ENCODE measurements around the gene DRAP1.
"Not testable (repeated sequence)": the region's sequence is repeated elsewhere in the genome, so short reads cannot be mapped to it uniquely, and the experiment has no call there.

DRAP1 gene

GRCh38 chr11:65891219-65892136, 27.7 kb upstream of the DRAP1 start:
- peak overlapping the region; percentile 95 for H3K27ac ChIP-seq (ENCODE audit: low read depth, low read length)
- peak overlapping the region; percentile 81 for H3K4me3 ChIP-seq (ENCODE audit: low read length)
- H3K4me1 ChIP-seq (ENCODE audit: control insufficient read depth, insufficient read depth, low read length) = peaks cover 37% of the 10 kb centered on the region
- H3K27me3 ChIP-seq (ENCODE audit: control insufficient read depth, insufficient read depth, low read length) = no peaks in the 10 kb centered on the region
- H3K36me3 ChIP-seq (ENCODE audit: control insufficient read depth, insufficient read depth, low read length) = peaks cover under 1% of the 10 kb centered on the region
- H3K9ac ChIP-seq (ENCODE audit: low read length) = no peak overlapping the region

DNA sequence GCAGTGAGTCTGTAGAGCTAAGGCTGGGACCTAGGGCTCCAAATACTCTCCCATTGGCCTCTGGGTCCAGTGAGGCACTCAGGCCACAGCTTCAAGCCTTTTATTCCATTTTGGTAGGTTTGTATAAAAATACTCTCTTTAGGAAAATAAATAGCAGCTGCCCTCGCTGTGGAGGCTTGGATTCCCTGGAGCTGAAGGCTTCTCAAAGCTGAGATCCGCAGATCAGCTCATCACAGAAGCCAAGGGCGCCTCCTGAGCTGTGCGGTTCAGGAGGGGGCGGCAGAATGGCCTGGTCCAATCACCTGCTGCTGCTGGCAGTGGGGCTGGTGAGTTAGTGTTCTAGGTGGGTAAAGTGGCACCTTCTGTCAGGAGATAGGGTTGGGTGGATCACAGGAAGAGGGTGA, 27.1 kb upstream of the DRAP1 start:
- not testable (repeated sequence) for H3K9ac ChIP-seq (ENCODE audit: low read length); H3K27me3 ChIP-seq (ENCODE audit: control insufficient read depth, insufficient read depth, low read length); H3K36me3 ChIP-seq (ENCODE audit: control insufficient read depth, insufficient read depth, low read length)
- Histone ChIP-seq H3K4me3 (ENCODE audit: low read length) (peak overlapping the region; percentile 81), H3K4me1 (ENCODE audit: control insufficient read depth, insufficient read depth, low read length) (peaks cover 37% of the 10 kb centered on the region), H3K27ac (ENCODE audit: low read depth, low read length) (peak overlapping the region; percentile 95)

DNA sequence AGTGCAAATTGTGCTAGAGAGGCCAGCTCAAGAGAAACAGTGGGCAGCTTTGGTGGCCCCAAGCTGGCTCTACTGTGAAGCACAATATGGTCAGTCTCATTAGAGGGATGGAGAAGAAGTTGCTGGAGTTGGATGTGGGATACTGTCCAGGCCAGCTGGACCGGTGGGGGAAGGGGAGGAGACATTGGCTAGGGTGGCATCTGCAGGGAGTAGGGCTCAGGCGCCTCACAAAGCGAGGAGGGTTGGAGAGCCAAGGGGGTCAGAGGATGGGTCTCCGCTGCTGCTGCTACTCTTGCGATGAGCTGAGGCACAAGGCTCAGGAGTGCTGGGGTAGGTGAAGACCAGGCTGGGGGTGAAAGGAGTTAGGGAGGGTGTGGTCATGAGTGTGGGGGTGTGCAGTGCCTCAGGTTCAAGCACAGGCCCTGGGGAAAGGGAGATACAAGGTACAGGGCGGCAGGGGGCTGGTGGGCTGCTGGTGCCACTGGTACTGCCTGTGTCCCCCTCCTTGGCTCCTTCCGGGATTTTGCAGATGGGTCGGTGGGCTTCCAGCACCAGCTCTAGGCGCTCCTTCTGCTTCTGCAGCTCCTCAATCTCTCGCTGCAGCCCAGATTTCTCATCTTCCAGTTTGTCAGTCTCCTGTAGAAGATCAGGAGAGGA, 26.4 kb upstream of the DRAP1 start:
- Histone ChIP-seq H3K27me3 (ENCODE audit: control insufficient read depth, insufficient read depth, low read length) (no peaks in the 10 kb centered on the region), H3K4me3 (ENCODE audit: low read length) (peak overlapping the region; percentile 35), H3K27ac (ENCODE audit: low read depth, low read length) (peak overlapping the region; percentile 95), H3K4me1 (ENCODE audit: control insufficient read depth, insufficient read depth, low read length) (peaks cover 31% of the 10 kb centered on the region), H3K36me3 (ENCODE audit: control insufficient read depth, insufficient read depth, low read length) (no peaks in the 10 kb centered on the region), H3K9ac (ENCODE audit: low read length) (no peak overlapping the region)

- Histone ChIP-seq H3K27me3 (ENCODE audit: control insufficient read depth, insufficient read depth, low read length) (peaks cover 3% of the 10 kb centered on the region), H3K4me3 (ENCODE audit: low read length) (peak overlapping the region; percentile 32), H3K4me1 (ENCODE audit: control insufficient read depth, insufficient read depth, low read length) (peaks cover 31% of the 10 kb centered on the region), H3K27ac (ENCODE audit: low read depth, low read length) (peak overlapping the region; percentile 68), H3K9ac (ENCODE audit: low read length) (peak overlapping the region; percentile 43), H3K36me3 (ENCODE audit: control insufficient read depth, insufficient read depth, low read length) (no peaks in the 10 kb centered on the region)
Measured at GRCh38 chr11:65894034-65894591, 25.1 kb upstream of the DRAP1 start.

- H3K27ac ChIP-seq (ENCODE audit: low read depth, low read length) = no peak overlapping the region
- H3K4me1 ChIP-seq (ENCODE audit: control insufficient read depth, insufficient read depth, low read length) = peaks cover 22% of the 10 kb centered on the region
- no peak overlapping the region for H3K9ac ChIP-seq (ENCODE audit: low read length)
- H3K36me3 ChIP-seq (ENCODE audit: control insufficient read depth, insufficient read depth, low read length) = no peaks in the 10 kb centered on the region
- H3K4me3 ChIP-seq (ENCODE audit: low read length) = no peak overlapping the region
- peaks cover 9% of the 10 kb centered on the region for H3K27me3 ChIP-seq (ENCODE audit: control insufficient read depth, insufficient read depth, low read length)
Measured at GRCh38 chr11:65895482-65895981, 23.7 kb upstream of the DRAP1 start.

DNA sequence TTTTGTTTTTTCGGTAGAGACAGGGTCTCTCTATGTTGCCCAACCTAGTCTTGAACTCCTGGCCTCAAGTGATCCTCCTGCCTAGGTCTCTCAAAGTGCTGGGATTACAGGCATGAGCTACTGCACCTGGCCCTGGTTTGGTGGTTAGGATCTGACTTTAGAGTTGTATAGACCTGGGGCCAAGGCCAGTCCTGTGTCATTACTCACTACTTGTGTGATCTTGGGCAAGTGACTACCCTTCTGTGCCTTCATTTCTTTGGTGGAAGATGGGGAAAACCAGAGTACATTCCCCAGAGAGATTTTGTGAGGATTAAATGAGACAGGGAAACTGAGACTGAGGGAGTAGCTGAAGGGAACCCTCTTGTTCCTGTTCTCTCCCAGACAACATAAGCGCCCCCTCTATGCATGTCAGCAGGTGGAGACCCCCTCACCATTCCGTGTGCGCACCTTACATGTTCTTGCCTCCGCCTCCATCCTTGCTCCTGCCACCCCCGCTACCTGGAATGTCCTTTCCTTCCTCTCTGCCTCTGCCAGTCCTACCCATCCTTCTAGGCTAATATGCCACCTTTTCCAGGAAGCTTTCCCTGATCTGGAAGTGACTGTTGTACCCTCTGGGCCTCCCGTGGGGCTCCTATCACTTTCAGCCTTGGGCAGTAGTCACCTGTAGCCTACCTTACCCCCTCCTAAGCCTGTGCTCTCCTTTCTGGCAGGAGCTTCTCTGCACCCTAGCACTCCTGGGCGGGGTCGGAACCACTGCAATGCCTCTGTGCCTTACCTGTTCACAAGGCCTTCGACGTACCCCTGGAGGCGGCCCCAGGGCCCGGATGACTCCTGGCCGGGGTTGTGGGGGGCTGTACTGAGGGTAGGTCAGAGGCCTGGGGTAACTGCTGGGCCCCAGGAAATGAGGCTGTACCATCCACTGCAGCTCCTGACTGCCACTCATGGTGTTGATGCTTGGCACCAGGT, 22.9 kb upstream of the DRAP1 start:
- H3K27ac ChIP-seq (ENCODE audit: low read depth, low read length) = no peak overlapping the region
- H3K4me1 ChIP-seq (ENCODE audit: control insufficient read depth, insufficient read depth, low read length) = peaks cover 22% of the 10 kb centered on the region

GRCh38 chr11:65897020-65897471, 22.2 kb upstream of the DRAP1 start:
- no peak overlapping the region for H3K4me3 ChIP-seq (ENCODE audit: low read length)
- H3K36me3 ChIP-seq (ENCODE audit: control insufficient read depth, insufficient read depth, low read length) = no peaks in the 10 kb centered on the region
- peaks cover 18% of the 10 kb centered on the region for H3K4me1 ChIP-seq (ENCODE audit: control insufficient read depth, insufficient read depth, low read length)
- H3K27ac ChIP-seq (ENCODE audit: low read depth, low read length) = no peak overlapping the region
- no peak overlapping the region for H3K9ac ChIP-seq (ENCODE audit: low read length)
- H3K27me3 ChIP-seq (ENCODE audit: control insufficient read depth, insufficient read depth, low read length) = peaks cover 9% of the 10 kb centered on the region

More for the DNA sequence above, 22.9 kb upstream of the DRAP1 start:
- peaks cover 9% of the 10 kb centered on the region for H3K27me3 ChIP-seq (ENCODE audit: control insufficient read depth, insufficient read depth, low read length)
- H3K4me3 ChIP-seq (ENCODE audit: low read length) = no peak overlapping the region
- H3K9ac ChIP-seq (ENCODE audit: low read length) = no peak overlapping the region
- no peaks in the 10 kb centered on the region for H3K36me3 ChIP-seq (ENCODE audit: control insufficient read depth, insufficient read depth, low read length)

DNA sequence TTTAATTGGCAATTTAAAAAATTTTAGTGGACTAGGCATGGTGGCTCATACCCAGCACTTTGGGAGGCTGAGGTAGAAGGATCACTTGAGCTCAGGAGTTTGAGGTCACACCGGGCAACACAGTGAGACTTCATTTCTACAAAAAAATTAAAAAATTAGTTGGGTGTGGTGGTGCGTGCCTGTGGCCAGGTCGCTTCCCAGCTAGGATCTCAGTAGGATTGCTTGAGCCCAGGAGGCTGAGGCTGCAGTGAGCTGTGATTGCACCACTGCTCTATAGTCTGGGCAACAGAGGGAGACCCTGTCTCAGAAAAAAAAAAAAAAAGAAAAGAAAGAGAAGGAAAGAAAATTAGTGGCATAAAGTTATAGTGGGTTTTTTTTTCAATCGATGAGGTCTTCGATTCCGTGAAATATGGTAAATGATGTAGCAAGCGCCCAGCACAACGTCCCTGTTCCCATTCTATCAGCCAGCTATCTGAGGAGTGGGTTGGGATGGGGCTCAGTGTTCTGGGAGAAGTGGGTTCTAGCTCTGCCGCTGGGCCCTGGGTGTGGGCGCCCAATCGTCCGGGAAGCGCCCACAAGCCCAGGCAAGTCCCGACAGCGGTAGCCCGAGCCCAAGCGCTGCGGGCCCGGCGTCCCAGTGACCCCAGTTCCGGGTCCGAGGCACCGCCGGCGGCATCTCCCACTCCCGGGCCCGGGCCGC, 20.4 kb upstream of the DRAP1 start:
- Histone ChIP-seq H3K4me3 (ENCODE audit: low read length) (peak overlapping the region; percentile 58), H3K36me3 (ENCODE audit: control insufficient read depth, insufficient read depth, low read length) (no peaks in the 10 kb centered on the region), H3K9ac (ENCODE audit: low read length) (no peak overlapping the region), H3K27me3 (ENCODE audit: control insufficient read depth, insufficient read depth, low read length) (peaks cover 9% of the 10 kb centered on the region), H3K27ac (ENCODE audit: low read depth, low read length) (no peak overlapping the region), H3K4me1 (ENCODE audit: control insufficient read depth, insufficient read depth, low read length) (peaks cover 3% of the 10 kb centered on the region)

GRCh38 chr11:65899356-65900124, 19.7 kb upstream of the DRAP1 start:
- H3K4me1 ChIP-seq (ENCODE audit: control insufficient read depth, insufficient read depth, low read length) = peaks cover 3% of the 10 kb centered on the region
- peak overlapping the region; percentile 58 for H3K4me3 ChIP-seq (ENCODE audit: low read length)
- peaks cover 9% of the 10 kb centered on the region for H3K27me3 ChIP-seq (ENCODE audit: control insufficient read depth, insufficient read depth, low read length)
- no peaks in the 10 kb centered on the region for H3K36me3 ChIP-seq (ENCODE audit: control insufficient read depth, insufficient read depth, low read length)
- H3K9ac ChIP-seq (ENCODE audit: low read length) = no peak overlapping the region
- no peak overlapping the region for H3K27ac ChIP-seq (ENCODE audit: low read depth, low read length)

- no peaks in the 10 kb centered on the region for H3K36me3 ChIP-seq (ENCODE audit: control insufficient read depth, insufficient read depth, low read length)
- H3K4me3 ChIP-seq (ENCODE audit: low read length) = peak within 1 kb of the TSS; percentile 58
- no peak within 1 kb of the TSS for H3K9ac ChIP-seq (ENCODE audit: low read length)
- H3K27ac ChIP-seq (ENCODE audit: low read depth, low read length) = no peak within 1 kb of the TSS
- peaks cover 9% of the 10 kb centered on the region for H3K27me3 ChIP-seq (ENCODE audit: control insufficient read depth, insufficient read depth, low read length)
- H3K4me1 ChIP-seq (ENCODE audit: control insufficient read depth, insufficient read depth, low read length) = peaks cover 3% of the 10 kb centered on the region
Measured at GRCh38 chr11:65900125-65900898, 18.9 kb upstream of the DRAP1 start, which contains the start of gene FOSL1. Gene FOSL1 (minus strand): TSS chr11:65900388. CDS start chr11:65900339, 49 bp downstream.

Measured in rectal smooth muscle tissue (tissue), 1 donor.